SH-SY5Y (cell line): ENCODE measurements around the gene COTL1.

ENCODE experiments used
- GATA2 ChIP-seq: IDR thresholded peaks from 2 replicates; pipeline ENCODE4 v1.6.1; 2011; ENCODE audit warnings: mild to moderate bottlenecking, low read depth, low read length
- GATA3 ChIP-seq: IDR thresholded peaks from 2 replicates; pipeline ENCODE4 v1.6.1; 2011; ENCODE audit warnings: low read depth, mild to moderate bottlenecking, low read length, moderate library complexity

DNA sequence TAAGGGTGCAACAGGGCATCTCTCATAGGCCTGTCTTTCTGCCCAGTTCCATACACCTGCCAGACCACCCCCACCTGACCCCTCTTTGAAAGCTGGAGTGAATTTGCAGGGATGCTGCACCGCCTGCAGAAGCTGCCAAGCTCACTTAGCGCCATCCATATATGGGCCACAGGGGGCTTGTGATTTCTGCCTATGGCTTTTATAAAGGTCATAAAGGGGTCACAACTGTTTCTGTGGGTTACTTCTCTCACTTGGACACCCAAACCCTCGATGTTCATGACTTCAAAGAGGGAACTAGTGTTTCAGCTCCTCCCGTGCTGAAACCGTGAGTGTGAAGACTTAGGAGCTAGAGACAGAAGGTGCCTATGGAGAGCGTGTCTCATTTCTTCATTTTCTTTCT is 89.6 kb downstream of the COTL1 start:
- TF ChIP-seq GATA2 (no peak), GATA3 (no peak)
